ENCODE data around the gene GLRA2. TPM values are rescaled to one million over a fixed set of nuclear protein-coding genes. Genes with fewer than 3 reads are reported as not detected.

GLRA2 gene
- total RNA-seq, 1 donor from 2014 or later: not detected

DNA sequence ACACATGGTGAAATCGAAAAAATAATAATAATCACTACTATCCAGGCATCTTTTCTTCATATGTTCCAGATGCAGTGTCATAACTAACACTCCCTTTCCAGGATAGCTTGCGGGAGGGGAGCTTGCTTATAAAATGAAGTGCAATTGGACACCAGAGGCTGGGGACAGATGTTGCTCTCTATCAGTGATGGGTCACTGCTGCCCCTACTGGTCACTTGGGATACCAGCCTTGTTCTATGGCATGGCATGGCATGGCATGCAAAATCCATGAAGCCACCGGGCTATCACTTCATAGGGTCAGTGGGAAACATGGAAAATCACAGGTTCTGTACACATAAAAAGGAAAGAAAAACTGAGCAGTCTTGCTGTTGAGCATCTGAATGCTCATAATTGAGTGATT lies 168.1 kb downstream of the GLRA2 start:
- DNase-seq (ENCODE audit: low read depth, low spot score): no peak

DNA sequence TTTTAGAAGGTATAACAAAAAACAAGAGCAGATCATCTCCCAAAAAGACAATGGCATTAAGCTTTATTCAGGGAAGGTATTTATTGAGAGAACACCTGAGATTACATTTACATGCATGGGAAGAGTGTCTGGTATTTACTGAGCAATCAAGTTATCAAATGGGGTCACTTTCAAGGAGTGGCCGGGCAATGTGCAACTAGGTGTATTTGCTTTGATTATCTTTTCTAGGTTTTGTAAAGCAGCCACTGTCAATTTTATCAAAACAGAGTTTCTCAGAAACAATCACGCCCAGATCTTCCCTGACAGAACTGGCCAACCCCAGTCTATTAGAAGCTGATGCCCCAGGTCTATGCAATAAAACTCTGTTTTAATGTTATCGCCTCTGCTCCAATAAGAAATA lies 169.5 kb downstream of the GLRA2 start:
- no peak for DNase-seq (ENCODE audit: low read depth, low spot score)

DNA sequence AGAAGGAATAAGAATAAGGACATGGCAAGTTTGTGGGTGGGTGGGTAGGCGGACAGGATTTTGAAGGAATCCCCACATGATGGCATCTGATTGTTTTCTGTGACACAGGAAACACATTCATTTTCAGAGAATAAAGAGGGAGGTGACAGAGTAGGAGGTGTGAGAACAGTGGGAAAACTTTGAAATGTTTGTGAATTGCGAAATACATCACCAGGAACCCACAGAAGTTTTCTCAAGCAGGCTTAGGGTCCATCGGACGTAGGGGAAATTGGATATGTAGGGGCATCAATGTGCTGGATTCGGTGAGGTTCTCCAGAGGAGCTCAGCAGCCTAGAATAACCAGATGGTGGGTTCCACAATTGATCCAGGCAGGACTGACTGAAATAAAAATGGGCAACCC lies 171.6 kb downstream of the GLRA2 start:
- no peak for DNase-seq (ENCODE audit: low read depth, low spot score)

DNA sequence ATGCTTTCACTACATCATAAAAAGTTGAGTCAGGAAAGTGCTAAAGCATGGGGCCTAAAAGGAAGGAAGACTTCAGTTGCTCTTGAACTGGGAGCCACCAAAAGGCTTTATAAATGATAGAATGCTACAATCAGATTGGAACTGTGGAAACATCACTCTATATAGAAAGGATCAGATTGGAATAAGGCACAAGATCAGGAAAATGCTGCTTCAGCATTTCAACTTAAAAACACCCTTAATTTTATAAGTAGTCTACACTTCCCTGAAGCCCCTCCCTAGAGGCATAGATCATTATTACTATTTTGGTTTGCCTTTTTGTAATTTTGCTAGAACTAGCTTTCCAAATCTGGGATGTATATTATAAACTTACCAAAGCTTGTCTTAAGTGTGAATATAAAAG lies 172.8 kb downstream of the GLRA2 start:
- no peak for DNase-seq (ENCODE audit: low read depth, low spot score)

DNA sequence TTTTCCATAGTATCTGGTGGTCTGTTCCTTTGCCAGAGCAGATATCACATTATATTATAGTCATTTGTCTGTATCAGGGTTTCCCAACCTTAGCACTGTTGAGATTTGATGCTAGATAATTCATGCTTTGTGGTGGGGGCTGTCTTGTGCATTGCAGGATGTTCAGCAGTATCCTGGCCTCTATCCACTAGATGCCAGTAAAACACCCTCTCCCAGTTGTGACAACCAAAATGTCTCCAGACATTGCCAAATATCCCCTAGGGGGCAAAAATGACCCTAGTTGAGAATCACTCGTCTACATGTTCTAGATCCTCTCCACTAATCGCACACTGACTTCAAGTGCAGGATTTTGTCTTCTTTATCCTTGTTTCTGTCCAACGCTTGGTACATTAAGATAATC lies 182.8 kb downstream of the GLRA2 start:
- no peak for DNase-seq (ENCODE audit: low read depth, low spot score)

DNA sequence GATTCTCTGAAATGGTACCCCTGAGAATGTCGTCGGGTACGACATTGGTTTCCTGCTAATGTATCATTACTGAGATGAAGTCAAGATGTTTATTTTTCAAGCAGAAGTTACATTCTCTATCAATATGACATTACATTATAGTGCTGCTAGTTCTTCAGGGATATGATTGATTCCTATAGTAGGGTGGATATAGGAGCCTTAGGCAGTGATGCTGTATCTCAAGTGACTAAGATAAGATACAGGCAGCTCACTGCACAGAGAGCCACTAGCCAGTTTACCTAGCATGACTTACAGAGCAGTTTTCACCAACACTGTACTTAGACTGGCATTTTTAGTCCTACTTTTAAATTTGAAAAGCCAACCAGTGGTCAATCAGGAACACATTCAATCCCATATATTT lies 188.6 kb downstream of the GLRA2 start:
- no peak for DNase-seq (ENCODE audit: low read depth, low spot score)

DNA sequence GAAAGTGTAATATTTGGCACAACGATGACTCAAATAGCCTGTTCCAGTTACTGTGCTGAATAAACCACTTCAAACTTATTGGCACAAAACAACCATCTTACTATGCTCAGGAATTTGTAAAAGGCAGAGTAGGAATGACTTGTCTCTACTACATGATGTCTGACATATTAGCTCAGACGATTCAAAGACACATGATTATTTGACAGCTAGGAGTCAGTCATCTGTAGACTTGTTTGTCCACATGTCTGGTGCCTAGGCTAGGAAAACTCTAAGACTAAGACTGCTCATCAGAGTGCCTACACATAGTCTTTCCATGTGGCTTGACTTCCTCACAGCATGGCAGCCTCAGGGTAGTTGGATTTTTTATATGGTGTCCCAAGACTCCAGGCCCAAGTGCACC lies 189.1 kb downstream of the GLRA2 start:
- DNase-seq (ENCODE audit: low read depth, low spot score): no peak

DNA sequence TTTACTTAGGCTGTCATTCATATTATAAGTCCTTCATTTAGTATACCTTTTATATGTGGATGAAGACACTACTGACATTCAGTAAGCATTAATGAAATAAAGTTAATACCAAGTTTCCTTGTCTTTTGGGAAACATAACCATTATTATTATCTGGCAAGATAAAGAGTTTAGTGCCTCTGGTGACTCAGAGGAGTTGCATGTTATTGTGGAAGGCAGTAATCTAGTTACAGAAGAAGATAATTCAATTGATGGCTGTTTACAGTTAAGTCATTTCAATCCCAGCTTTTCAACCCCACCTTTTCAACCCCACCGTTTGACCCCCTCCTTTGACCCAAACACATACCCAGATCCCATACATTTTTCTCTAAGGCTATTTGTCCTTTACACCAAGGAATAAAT lies 199.7 kb downstream of the GLRA2 start:
- no peak for DNase-seq (ENCODE audit: low read depth, low spot score)

DNA sequence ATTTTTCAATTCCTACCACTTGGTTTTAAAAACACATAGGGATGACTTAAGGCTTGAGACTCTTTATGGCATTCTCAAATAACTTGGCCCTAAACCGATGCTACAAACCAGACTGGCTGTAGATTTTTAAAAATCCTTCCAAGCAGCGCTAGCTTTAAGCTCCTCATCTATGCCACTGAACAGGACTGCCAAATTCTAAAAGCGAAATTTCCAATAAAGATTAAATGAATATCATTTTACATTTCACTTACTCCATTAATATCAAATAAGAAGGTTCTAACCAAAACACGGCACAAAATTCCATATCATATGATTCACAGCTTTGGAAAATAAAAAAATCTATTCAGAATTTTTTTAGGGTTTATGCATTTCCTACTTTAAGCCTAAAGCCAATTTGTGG lies 209.3 kb downstream of the GLRA2 start:
- no peak for DNase-seq (ENCODE audit: low read depth, low spot score)

DNA sequence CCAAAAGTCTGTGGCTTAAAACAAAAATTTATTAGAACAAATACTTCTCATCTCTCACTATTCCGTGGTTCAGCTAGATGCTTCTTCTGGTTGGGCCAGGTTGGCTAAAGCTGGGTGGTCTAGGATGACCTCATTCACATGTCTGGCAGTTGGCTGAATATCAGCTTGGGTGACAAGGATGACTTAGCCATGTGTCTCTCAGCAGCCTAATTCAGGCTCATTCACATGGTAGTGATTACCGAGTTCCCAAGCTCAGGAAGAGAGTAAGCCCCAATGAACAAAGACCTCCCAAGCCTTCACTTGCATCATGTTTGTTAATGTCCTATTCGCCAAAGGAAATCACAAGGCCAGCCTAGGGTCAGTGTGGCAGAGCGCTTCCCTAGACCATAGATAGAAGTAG lies 224.1 kb downstream of the GLRA2 start:
- no peak for DNase-seq (ENCODE audit: low read depth, low spot score)

DNA sequence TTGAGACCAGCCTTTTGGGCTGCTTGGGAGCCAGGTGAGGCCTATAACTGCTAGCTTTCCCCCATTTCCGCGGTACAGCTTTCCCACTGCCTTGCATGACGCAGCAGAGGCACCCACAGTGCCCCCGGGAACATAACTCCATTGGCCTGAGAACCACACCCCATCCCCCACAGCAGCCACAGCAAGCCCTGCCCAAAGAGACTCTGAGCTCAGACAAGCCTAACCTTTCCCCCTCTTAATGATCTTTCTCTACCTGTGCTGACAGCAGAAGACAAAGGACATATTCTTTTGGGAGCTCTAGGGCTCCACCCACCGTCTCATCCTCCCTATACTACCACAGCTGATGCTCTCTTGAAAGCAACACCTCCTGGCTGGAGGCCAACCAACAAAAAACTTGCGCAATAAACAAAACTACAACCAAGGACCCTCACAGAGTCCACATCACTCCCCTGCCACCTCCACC lies 228.7 kb downstream of the GLRA2 start:
- no peak for DNase-seq (ENCODE audit: low read depth, low spot score)

DNA sequence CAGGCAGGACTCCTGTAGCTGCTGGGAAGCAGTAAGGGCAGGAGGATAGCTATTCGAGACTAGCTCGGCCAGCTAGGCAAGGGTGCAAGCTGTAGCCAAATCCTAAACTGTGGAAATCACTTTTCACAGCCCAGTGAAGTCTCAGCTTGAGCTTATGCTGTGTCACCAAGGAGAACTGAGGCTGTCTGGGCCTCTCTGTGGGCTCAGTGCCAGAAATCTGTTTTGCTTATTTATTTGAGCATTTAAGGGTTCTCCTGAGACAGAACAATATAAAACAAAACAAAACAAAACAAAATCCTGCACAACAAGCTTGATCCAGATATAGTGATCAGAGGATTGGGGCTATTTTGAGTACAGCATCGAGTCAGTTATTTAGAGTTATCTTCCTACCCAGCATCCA lies 246.1 kb downstream of the GLRA2 start:
- no peak for DNase-seq (ENCODE audit: low read depth, low spot score)

DNA sequence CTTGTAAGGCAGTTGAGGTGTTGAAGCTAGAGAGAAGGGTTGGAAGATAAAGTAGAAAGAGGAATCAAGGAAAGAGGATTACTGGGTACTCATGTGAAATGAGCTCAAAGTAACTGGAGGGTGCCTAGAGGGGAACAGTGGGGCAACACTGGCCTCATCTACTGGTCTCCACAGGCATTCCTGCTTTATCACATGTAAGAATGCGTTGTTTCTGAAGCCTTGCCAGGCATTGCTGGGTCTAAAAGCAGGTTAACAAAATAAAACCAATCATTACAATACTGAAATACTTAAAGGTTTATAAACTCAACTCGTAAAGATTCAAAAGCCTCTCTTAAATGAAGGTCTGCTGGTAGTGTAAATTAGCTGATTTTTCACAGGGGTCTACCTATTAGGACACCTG lies 247.6 kb downstream of the GLRA2 start:
- DNase-seq (ENCODE audit: low read depth, low spot score): no peak

DNA sequence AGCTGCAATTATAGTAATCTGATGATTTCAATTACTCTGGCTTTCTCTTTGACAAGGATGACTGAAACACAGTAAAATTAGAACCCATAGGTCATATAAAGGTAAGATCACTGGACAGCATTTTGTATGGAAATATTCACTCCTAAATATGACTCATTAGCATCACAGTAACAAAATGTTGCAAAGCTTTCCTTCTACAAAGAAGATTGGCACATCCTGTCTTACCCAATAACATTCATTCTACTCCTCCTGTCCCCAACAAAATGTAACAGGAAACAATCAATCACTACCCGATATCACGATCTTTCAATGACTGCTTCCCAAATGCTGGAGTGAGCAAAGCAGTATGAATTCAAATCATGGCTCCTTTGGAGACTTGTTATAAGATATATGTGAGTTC lies 248.2 kb downstream of the GLRA2 start:
- DNase-seq (ENCODE audit: low read depth, low spot score): no peak

DNA sequence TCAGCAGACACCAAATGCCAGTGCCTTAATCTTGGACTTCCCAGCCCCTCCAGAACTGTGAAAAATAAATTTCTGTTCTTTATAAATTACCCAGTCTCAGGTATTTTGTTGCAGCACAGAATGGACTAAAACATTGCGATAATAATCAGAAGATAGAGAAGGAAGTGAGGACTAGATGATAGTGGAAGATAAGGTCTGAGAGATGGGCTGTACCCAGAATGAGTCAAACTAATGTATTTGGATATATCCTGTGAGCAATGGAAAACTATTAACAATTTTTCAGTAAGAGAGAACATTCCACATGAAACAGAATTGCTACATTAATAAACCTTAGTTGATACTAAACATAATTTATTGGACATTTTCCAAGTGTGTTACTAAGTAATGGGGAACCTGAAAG lies 250.2 kb downstream of the GLRA2 start:
- no peak for DNase-seq (ENCODE audit: low read depth, low spot score)
